ENCODE results near the gene RFTN1. TPM values are rescaled to one million over a fixed set of nuclear protein-coding genes. Genes with fewer than 3 reads are reported as not detected.

Gene RFTN1
- total and polyA plus RNA-seq, 7 donors = 10.9 to 26.4 (median 22.2) TPM

- no peak for DNase-seq
- Histone ChIP-seq H3K9me3 (no peaks in the 10 kb centered on the region), H3K36me3 (no peaks in the 10 kb centered on the region), H3K27ac (no peak overlapping the region), H3K27me3 (no peaks in the 10 kb centered on the region), H3K4me3 (no peak overlapping the region), H3K4me1 (no peaks in the 10 kb centered on the region)
- intact Hi-C loops (cut with DNase I) = no loop called here
- TF ChIP-seq EP300 (IDR thresholded peaks at IDR 0.05) = no peak
- no peak for TF ChIP-seq POLR2A (IDR thresholded peaks at IDR 0.05)
- no peak for TF ChIP-seq POLR2AphosphoS5 (IDR thresholded peaks at IDR 0.05)
- TF ChIP-seq CTCF (IDR thresholded peaks at IDR 0.05) = no peak
- 83 to 86% methylated on average over 11 of the region's 11 CpGs for WGBS, 2 donors
These were observed 82.5 kb downstream of the RFTN1 start for GRCh38 chr3:16430717-16431630.

GRCh38 chr3:16429086-16429485 is 84.4 kb downstream of the RFTN1 start:
- Histone ChIP-seq H3K27me3 (no peaks in the 10 kb centered on the region), H3K27ac (peak overlapping the region in 1 of 4 donors; percentile 63), H3K36me3 (no peaks in the 10 kb centered on the region), H3K9me3 (no peaks in the 10 kb centered on the region), H3K4me3 (no peak overlapping the region), H3K4me1 (no peaks in the 10 kb centered on the region)
- TF ChIP-seq POLR2A (IDR thresholded peaks at IDR 0.05) = no peak
- no peak for TF ChIP-seq CTCF (IDR thresholded peaks at IDR 0.05)
- no peak for TF ChIP-seq EP300 (IDR thresholded peaks at IDR 0.05)
- TF ChIP-seq POLR2AphosphoS5 (IDR thresholded peaks at IDR 0.05) = no peak
- DNase-seq = no peak
- WGBS, 2 donors = 63 to 79% methylated on average over 1 of the region's 1 CpG
- intact Hi-C loops (cut with DNase I) = no loop called here

- H3K9me3 ChIP-seq = no peaks in the 10 kb centered on the region
- DNase-seq = no peak
- no peaks in the 10 kb centered on the region for H3K27me3 ChIP-seq
- TF ChIP-seq POLR2A (IDR thresholded peaks at IDR 0.05) (no peak), POLR2AphosphoS5 (IDR thresholded peaks at IDR 0.05) (no peak), CTCF (IDR thresholded peaks at IDR 0.05) (no peak)
- H3K4me3 ChIP-seq = no peak overlapping the region
- peak overlapping the region in 1 of 4 donors; percentile 63 for H3K27ac ChIP-seq
- H3K36me3 ChIP-seq = no peaks in the 10 kb centered on the region
- no peaks in the 10 kb centered on the region for H3K4me1 ChIP-seq
- intact Hi-C loops (cut with DNase I) = no loop called here
- WGBS, 2 donors = 69 to 87% methylated on average over 5 of the region's 5 CpGs
These were observed 84.9 kb downstream of the RFTN1 start for GRCh38 chr3:16428612-16429011.

GRCh38 chr3:16427103-16427965 is 86.2 kb downstream of the RFTN1 start:
- H3K27me3 ChIP-seq = no peaks in the 10 kb centered on the region
- TF ChIP-seq POLR2AphosphoS5 (IDR thresholded peaks at IDR 0.05) (peak; percentile 46 to 76 (median 58)), EP300 (IDR thresholded peaks at IDR 0.05) (peak in 1 of 4 donors; percentile 14), POLR2A (IDR thresholded peaks at IDR 0.05) (no peak), CTCF (IDR thresholded peaks at IDR 0.05) (no peak)

More at GRCh38 chr3:16427103-16427965, 86.2 kb downstream of the RFTN1 start:
- peak; percentile 79 for DNase-seq
- Histone ChIP-seq H3K9me3 (no peaks in the 10 kb centered on the region), H3K4me3 (no peak overlapping the region), H3K4me1 (no peaks in the 10 kb centered on the region), H3K27ac (peak overlapping the region; percentile 14 to 63 (median 44)), H3K36me3 (no peaks in the 10 kb centered on the region)
- 72 to 73% methylated on average over 5 of the region's 5 CpGs for WGBS, 2 donors
- intact Hi-C loops (cut with DNase I) = no loop called here

Data from sigmoid colon (tissue), 7 donors.